KMS-11 (cell line): Measurements from ENCODE around the gene ATIC.

Experiments
- H2AFZ ChIP-seq: fragments of 200-600 bp; sonication (generic); 2 replicates; pipeline ENCODE4 v1.6.1; 2016; ENCODE audit warnings: antibody characterized with exemption, mixed run types, low read depth
- H3K27ac ChIP-seq: fragments of 200-600 bp; sonication (generic); 2 replicates; pipeline ENCODE4 v1.6.1; 2016; ENCODE audit warnings: mild to moderate bottlenecking, mixed run types
- H3K27me3 ChIP-seq: fragments of 200-600 bp; sonication (generic); 2 replicates; pipeline ENCODE4 v1.6.1; 2017; ENCODE audit warnings: mild to moderate bottlenecking, low read depth, mixed run types, moderate library complexity; ENCODE audit not compliant: insufficient read depth
- H3K36me3 ChIP-seq: fragments of 200-600 bp; sonication (generic); 2 replicates; pipeline ENCODE4 v1.6.1; 2017; ENCODE audit warnings: mild to moderate bottlenecking, mixed run types; ENCODE audit not compliant: insufficient read depth
- H3K4me1 ChIP-seq: fragments of 200-600 bp; sonication (generic); 2 replicates; pipeline ENCODE4 v1.6.1; 2016; ENCODE audit warnings: mild to moderate bottlenecking, low read depth, mixed run types; ENCODE audit not compliant: poor library complexity, severe bottlenecking
- H3K4me2 ChIP-seq: fragments of 200-600 bp; sonication (generic); 2 replicates; pipeline ENCODE4 v1.7.0; 2016; ENCODE audit warnings: mild to moderate bottlenecking, mixed run types
- H3K4me3 ChIP-seq: fragments of 200-600 bp; sonication (generic); IDR thresholded peaks from 2 replicates; pipeline ENCODE4 v1.6.1; 2017; ENCODE audit warnings: low read depth, low read length, mixed read lengths; ENCODE audit not compliant: insufficient read depth
- H3K79me2 ChIP-seq: fragments of 200-600 bp; sonication (generic); 2 replicates; pipeline ENCODE4 v1.6.1; 2016; ENCODE audit warnings: low read depth, mixed run types; ENCODE audit not compliant: insufficient read depth
- H3K9ac ChIP-seq: fragments of 200-600 bp; sonication (generic); 2 replicates; pipeline ENCODE4 v1.6.1; 2016; ENCODE audit warnings: mild to moderate bottlenecking, mixed run types
- H4K20me1 ChIP-seq: fragments of 200-600 bp; sonication (generic); 2 replicates; pipeline ENCODE4 v1.6.1; 2016; ENCODE audit warnings: mild to moderate bottlenecking, mixed run types; ENCODE audit not compliant: insufficient read depth
- TF ChIP-seq, protein P1 (sequence below): fragments of 200-600 bp; sonication (generic); conservative IDR thresholded peaks from 2 replicates; pipeline ENCODE4 v1.6.1; 2017; ENCODE audit warnings: low read depth, mild to moderate bottlenecking, antibody characterized with exemption, low read length, moderate library complexity, mixed read lengths

ATIC gene

DNA sequence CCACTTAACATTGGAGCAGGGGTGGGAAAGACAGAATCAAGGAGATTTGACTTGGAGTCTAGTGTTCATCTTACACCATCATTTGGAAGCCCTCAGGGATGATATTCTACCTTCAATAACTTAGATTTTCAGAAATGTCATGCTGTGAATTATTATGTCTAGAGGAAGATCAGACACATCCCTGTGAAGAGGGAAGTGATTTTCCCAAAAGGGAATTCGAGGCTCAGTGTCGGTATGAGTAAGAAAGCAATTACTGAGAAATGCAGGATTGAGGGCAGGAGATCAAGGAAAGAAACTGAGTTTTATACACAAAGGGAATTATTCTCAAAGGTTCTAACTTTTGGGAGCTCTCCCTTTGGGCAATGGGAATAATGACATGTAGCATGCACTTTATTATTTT lies 25.6 kb upstream of the ATIC start:
- TF ChIP-seq, protein P1, sequence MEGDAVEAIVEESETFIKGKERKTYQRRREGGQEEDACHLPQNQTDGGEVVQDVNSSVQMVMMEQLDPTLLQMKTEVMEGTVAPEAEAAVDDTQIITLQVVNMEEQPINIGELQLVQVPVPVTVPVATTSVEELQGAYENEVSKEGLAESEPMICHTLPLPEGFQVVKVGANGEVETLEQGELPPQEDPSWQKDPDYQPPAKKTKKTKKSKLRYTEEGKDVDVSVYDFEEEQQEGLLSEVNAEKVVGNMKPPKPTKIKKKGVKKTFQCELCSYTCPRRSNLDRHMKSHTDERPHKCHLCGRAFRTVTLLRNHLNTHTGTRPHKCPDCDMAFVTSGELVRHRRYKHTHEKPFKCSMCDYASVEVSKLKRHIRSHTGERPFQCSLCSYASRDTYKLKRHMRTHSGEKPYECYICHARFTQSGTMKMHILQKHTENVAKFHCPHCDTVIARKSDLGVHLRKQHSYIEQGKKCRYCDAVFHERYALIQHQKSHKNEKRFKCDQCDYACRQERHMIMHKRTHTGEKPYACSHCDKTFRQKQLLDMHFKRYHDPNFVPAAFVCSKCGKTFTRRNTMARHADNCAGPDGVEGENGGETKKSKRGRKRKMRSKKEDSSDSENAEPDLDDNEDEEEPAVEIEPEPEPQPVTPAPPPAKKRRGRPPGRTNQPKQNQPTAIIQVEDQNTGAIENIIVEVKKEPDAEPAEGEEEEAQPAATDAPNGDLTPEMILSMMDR = no peak
- H2AFZ ChIP-seq = no peak overlapping the region
- H3K27ac ChIP-seq = no peak overlapping the region
- H3K9ac ChIP-seq = no peak overlapping the region
- H3K4me2 ChIP-seq = no peak overlapping the region
- no peaks in the 10 kb centered on the region for H4K20me1 ChIP-seq
- H3K4me3 ChIP-seq = no peak overlapping the region
- no peaks in the 10 kb centered on the region for H3K4me1 ChIP-seq
- no peaks in the 10 kb centered on the region for H3K79me2 ChIP-seq
- no peaks in the 10 kb centered on the region for H3K27me3 ChIP-seq
- no peaks in the 10 kb centered on the region for H3K36me3 ChIP-seq

DNA sequence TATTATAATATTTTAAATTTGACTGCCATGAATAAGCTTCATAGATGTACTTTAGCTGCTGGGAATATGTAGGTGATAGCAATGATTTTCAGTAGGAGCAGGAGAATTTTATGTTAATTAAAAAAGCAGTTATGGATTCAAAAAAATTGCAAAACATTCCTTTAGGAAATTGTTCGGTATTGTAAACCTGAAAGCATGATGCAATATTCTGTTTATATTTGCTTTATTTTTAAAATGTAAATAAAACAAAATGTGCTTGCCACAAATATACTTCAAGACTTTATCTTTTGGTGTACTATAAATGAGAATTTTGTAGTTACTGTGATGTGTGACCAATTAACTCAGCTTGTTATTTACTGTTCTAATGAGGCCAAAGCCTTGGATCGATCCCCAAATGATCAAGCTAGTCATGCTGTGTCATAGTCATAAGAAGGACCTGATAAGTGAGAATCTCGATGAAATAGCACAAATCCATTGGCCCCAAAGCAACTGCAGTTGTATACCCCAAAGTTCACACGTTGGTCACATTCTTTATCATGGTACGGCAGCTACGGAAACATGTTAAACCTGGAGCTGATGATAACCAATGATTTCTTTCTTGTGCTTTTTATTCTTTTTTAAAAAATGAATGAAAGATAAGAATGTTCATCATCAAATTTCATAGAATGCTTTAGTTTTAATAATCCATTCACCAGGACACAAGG lies 23.6 kb upstream of the ATIC start:
- Histone ChIP-seq H3K79me2 (no peaks in the 10 kb centered on the region), H3K4me1 (peaks cover 3% of the 10 kb centered on the region), H3K4me3 (no peak overlapping the region), H3K36me3 (no peaks in the 10 kb centered on the region), H4K20me1 (no peaks in the 10 kb centered on the region), H3K27ac (no peak overlapping the region), H3K9ac (no peak overlapping the region), H3K27me3 (no peaks in the 10 kb centered on the region), H3K4me2 (no peak overlapping the region), H2AFZ (no peak overlapping the region)
- TF ChIP-seq, protein P1 = no peak

DNA sequence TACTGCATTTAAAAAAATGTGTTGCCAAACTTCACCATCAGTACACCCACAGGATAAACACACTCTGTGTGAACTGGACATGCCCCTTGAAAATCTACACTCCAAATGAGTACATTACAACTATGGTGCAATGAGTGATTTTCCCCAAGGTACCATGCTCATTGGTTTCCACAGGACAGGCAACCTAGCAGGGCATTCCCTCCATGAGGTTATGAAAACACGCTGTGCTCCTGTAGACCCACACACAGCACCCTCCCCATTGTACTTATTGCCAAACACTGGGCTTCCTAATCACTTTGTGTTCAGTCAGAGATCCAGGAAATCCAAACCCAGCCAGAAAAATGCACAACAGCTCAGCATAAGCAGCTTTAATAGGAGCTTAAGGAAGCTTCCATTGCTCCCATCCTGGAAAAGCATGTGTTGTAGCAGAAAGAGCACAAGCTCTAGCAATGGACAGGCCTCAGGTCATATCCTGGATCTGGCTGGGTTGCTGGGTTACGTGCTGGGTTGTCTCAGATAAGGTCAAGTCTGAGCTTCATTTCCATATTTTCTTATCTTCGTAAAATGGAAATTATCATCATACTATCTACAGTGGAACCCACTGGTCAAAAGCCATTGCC lies 20.8 kb upstream of the ATIC start:
- Histone ChIP-seq H3K4me2 (no peak overlapping the region), H3K27me3 (no peaks in the 10 kb centered on the region), H3K79me2 (no peaks in the 10 kb centered on the region), H3K4me3 (no peak overlapping the region), H3K4me1 (peaks cover 22% of the 10 kb centered on the region), H3K27ac (no peak overlapping the region), H3K9ac (no peak overlapping the region), H2AFZ (no peak overlapping the region), H4K20me1 (no peaks in the 10 kb centered on the region), H3K36me3 (no peaks in the 10 kb centered on the region)
- TF ChIP-seq, protein P1 = no peak

DNA sequence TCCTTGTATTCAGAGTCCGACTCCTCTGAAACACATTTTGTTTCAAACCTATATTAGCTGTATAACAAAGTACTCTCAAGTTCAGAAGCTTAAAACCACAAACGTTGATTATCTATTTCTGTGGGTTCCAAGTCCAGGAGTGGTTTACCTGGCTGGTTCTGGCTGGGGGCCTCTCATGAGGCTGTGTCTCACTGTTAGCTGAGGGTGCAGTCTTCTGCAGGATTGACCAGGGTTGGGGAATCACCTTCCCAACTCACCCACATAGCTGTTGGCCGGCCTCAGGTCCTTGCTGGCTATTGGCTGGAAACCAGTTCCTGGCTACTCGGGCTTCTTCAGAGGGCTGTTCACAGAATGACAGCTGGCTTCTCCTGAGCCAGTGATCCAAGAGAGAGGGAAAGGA lies 18.0 kb upstream of the ATIC start:
- H3K36me3 ChIP-seq = no peaks in the 10 kb centered on the region
- H3K4me3 ChIP-seq = no peak overlapping the region
- H3K9ac ChIP-seq = no peak overlapping the region
- H2AFZ ChIP-seq = peak overlapping the region; percentile 25; the same call in 1 of the 2 replicates
- H4K20me1 ChIP-seq = no peaks in the 10 kb centered on the region
- no peaks in the 10 kb centered on the region for H3K79me2 ChIP-seq
- TF ChIP-seq, protein P1 = no peak
- H3K27me3 ChIP-seq = no peaks in the 10 kb centered on the region
- H3K4me1 ChIP-seq = peaks cover 22% of the 10 kb centered on the region
- H3K27ac ChIP-seq = peak overlapping the region; percentile 37; the same call in 1 of the 2 replicates
- H3K4me2 ChIP-seq = peak overlapping the region; percentile 46
